HG02973 (cell line): ENCODE data around the gene BMP6.

ENCODE experiments used
- ATAC-seq: cut with Tn5 transposase; IDR thresholded peaks from one replicate; pipeline ENCODE4 v1.9.1; 2021; ENCODE audit warnings: moderate library complexity; ENCODE audit not compliant: unreplicated experiment

The BMP6 gene

DNA sequence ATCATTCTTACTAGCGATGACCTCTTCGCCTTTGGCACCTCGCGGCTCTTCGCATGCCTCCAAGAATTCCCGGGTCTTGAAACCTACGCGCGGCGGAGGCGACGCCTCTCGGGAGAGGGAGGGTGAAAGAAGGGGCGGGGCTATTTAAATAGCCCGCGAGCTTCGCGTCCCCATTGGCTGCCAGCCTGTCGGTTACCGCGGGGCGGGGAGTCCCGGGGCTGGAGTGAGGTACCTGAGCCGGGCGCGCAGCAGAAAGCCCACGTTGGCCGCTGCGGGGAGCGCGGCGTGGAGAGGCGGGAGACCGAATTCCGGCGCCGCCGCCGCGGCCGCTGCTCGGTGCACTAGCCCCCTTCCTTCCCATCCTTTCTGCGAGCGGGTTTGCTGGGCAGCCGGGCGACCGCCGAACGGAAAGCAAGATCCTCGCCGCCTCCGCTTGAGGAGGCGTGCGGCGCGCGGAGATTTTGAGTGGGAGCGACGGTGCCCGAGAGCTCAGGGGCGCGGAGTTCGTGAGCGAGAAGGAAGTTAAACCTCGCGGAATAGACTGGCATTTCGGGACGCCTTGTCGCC is at the start of gene BMP6:
BMP6 (plus strand) TSS at position 251 of the 567 bp plus-strand sequence. CDS start 857 bp downstream, outside the sequence.
- ATAC-seq, result peak; percentile 74

DNA sequence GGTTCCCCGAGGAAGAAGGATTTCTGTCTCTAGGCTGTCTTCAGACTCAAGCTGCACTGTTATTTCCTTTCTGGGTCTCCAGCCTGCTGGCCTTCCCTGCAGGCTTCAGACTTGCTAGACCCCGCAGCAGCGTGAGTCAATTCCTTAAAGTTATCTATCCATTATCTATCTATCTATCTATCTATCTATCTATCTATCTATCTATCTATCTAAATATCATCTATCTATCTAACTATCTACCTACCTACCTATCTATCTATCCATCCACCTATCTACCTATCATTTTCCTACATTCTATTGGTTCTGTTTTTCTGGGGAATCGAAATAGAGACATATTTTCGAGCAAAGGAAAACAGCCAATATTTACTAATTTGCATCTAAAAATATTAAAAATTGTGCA is 48.7 kb upstream of the BMP6 start:
- ATAC-seq, result no peak

DNA sequence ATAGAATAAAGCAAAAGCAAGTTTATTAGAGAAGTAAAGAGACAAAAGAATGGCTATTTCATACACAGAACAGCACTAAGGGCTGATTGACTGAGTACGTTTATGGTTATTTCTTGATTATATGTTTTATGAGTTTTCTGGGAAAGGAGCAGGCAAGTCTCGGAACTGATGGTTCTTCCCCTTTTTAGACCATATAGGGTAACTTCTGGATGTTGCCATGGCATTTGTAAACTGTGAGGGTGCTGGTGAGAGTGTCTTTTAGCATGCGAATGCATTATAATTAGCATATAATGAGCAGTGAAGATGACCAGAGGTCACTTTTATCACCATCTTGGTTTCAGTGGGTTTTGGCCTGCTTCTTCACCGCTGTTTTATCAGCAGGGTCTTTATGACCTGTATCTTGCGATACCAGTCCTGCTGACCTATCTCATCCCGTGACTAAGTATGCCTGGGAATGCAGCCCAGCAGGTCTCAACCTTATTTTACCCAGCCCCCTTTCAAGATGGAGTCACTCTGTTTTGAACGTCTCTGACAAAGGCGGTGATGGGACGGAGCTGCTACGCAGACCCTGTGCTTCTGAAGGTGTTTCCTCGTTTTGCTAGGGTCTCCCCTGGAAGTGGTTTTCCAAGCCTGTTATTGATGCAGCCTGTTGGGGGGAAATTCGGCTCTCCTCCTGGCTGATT is 45.4 kb upstream of the BMP6 start:
- ATAC-seq, result no peak

- ATAC-seq, result no peak
These were observed 44.5 kb upstream of the BMP6 start for GRCh38 chr6:7681449-7681848.

GRCh38 chr6:7684076-7684475 is 41.8 kb upstream of the BMP6 start:
- ATAC-seq, result no peak

- ATAC-seq, result no peak
These were observed 41.1 kb upstream of the BMP6 start for GRCh38 chr6:7684843-7685242.

GRCh38 chr6:7685276-7685675 is 40.6 kb upstream of the BMP6 start:
- ATAC-seq, result no peak

- no peak for ATAC-seq
These were observed 38.5 kb upstream of the BMP6 start for GRCh38 chr6:7687145-7688111.

DNA sequence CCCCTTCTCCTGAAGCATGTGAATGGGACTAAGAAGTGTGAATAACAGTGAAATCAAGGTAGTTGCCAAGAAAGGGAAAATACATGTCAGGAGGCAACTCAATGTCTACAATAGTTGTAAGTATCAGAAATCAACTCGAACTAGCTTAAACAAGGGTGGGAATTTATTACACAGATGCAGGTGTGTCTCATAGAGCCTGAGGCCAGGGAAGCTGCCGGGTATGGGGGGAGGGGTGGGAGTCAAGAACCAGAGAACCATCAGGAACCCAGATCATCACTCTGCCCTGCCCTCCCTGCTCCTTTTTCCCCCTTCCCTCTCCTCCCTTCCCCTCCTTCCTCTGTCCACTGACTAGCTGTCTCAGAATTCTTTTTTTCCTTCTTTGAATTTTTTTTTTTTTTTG is 34.9 kb upstream of the BMP6 start:
- no peak for ATAC-seq

GRCh38 chr6:7691675-7692452 is 34.0 kb upstream of the BMP6 start:
- ATAC-seq, result no peak

- ATAC-seq, result no peak
These were observed 33.5 kb upstream of the BMP6 start for GRCh38 chr6:7692453-7692784.

DNA sequence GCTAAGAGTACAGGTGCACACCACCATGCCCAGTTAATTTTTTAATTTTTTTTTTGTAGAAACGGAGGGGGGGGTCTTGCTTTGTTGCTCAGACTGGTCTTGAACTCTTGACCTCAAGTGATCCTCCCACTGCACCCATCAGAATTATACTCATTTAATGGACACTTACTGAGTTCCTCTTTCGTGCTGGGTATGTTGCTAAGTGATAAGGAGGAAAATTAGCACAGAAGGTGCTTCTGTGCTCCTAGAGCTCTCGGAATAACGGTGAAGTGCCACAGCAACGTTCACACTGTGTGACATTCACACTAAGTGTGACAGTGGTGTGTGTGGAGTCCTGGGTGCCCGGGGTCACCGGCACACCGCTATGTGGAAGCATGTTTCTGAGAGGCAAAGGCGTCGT is 32.1 kb upstream of the BMP6 start:
- no peak for ATAC-seq

DNA sequence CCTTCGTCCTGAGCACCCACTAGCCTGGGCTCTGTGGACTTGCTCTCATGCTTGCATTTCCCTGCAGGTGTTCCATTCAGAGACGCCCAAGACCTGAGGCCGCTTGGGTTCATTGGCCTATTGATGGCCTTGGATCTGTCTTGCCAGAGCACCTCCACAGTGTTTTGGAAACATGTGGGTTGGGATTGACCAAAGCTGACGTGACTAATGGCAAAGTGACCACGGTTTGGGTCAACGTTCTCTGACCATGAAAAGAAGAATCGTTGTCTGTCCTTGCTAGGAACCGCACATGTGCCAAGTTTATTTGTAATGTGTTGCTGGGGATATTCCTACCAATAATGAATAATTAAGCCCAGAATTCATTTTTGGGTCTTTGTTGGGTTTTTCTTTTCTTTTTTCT is 29.8 kb upstream of the BMP6 start:
- ATAC-seq, result no peak

GRCh38 chr6:7697432-7697819 is 28.5 kb upstream of the BMP6 start:
- ATAC-seq, result no peak

DNA sequence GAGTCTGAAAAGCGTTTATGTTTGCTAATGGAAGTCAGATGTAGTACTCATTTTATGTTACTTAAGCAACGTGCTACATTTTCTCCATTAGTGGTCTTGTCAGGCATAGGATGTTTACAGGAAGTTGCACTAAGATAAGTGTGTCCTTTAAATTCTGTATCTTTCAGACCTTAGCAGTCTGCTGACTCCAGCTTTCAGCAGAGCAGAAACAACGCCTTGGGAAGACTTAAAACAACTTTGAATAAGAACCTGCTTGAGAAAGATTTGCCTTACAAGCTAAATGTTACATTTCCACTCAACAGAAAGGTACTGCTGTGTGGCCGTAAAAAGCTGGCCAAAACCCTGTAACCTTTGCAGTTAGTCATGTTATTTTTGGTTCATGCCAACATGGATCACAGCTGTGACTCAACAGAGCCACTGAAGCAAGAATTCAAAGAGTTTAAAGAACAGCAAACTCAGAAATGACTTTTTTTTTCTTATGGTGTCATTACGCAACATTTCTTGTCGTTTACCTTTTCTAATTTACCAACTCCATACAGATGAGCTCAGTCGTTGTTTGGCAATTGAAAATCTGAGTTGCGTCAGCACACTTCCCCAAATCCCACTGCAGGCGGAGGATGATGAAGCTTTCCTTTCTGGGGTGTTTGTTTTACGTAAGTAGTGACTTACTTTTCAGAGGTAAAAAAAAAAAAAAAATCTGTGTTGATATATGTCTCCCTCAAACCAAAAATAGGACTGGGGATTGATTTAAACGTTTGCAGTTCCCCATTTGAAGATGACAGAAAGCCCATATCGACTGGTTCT is 27.9 kb upstream of the BMP6 start:
- no peak for ATAC-seq

- ATAC-seq, result no peak
These were observed 24.6 kb upstream of the BMP6 start for GRCh38 chr6:7701212-7701834.

DNA sequence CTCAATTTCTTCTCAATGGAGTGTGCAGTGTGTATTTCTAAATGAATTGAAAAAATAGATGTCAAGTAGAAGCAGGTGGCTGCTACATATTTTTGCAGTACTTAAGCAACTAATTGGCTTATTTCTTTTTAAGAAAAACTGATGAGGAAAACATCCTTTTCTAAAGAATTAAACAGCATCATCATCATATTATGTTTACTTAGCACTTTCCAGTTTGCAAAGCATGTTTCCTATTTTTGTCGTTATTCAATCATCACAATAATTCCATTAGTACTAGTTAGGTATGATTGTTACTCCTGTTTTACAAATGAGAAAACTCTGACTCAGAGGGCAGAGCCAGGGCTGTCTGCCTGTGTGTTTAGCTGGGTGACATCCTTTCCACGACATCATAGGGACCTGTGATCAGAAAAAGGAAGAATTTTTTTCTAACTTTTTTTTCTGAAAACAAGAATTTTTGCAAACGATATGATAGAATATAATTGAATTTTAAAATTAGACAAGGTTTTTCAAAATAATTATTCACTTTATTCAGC is 22.7 kb upstream of the BMP6 start:
- no peak for ATAC-seq

GRCh38 chr6:7705483-7705882 is 20.4 kb upstream of the BMP6 start:
- ATAC-seq, result no peak

- ATAC-seq, result no peak
These were observed 19.6 kb upstream of the BMP6 start for GRCh38 chr6:7706269-7706668.

DNA sequence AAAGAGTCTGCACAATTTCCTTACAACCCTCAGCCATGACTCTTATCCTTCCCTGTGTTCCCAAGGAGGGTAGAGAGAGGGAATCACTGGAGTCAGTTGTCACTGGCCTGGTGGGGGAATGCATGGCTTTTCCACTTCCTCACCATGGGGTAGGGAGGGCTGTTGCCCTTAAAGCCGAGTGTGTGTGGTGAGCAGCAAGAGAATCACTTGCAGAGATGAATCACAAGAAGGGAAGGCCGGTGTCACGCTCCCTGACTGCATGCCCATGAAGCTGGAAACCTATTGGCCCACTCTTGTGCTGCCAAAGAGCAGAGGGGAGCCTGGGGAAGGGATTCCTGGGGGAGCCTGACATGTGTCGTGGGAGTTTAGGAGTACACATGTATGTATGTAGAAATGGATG is 18.1 kb upstream of the BMP6 start:
- no peak for ATAC-seq
